ENCODE measurements around the gene PPP1R2.

PPP1R2 gene

GRCh38 chr3:195587406-195587805, 44.3 kb upstream of the PPP1R2 start (continued):
- TF ChIP-seq ZNF670 (tag by site-specific recombination; IDR thresholded peaks at IDR 0.05; ENCODE audit: low read depth) (no peak), ZNF350 (tag by site-specific recombination; IDR thresholded peaks at IDR 0.05) (no peak), GLI4 (tag by site-specific recombination; IDR thresholded peaks at IDR 0.05) (no peak)

GRCh38 chr3:195584543-195584870, 41.4 kb upstream of the PPP1R2 start:
- Histone ChIP-seq H3K36me3 (ENCODE audit: control insufficient read depth in 2 of 2, insufficient read depth in 1 of 2, low read length in 2 of 2) (no peaks in the 10 kb centered on the region), H3K4me3 (ENCODE audit: low read depth, low read length) (no peak overlapping the region), H3K4me1 (ENCODE audit: control insufficient read depth, insufficient read depth, low read length) (peaks cover 6% of the 10 kb centered on the region; the same call in 1 of the 2 replicates), H3K27ac (ENCODE audit: extremely low read depth, low read depth, low read length) (no peak overlapping the region), H3K9me3 (ENCODE audit: control insufficient read depth, insufficient read depth, low read depth, low read length) (no peaks in the 10 kb centered on the region)
- POLR2A ChIA-PET = interaction anchor here (0.7 kb wide), 2 partner anchors 10 to 134 kb away, joined by 3 read pairs; no protein-coding TSS in a partner anchor
- CTCF ChIA-PET = interaction anchor here (0.6 kb wide), 1 partner anchor 67 kb away, joined by 3 read pairs; no protein-coding TSS in a partner anchor
- no peak for TF ChIP-seq ZBTB10 (tag by site-specific recombination; IDR thresholded peaks at IDR 0.05)
- TF ChIP-seq ZFHX2 (tag by site-specific recombination; conservative IDR thresholded peaks at IDR 0.05) = no peak
- no peak for TF ChIP-seq ZBTB17 (tag by site-specific recombination; IDR thresholded peaks at IDR 0.05)
- no peak for TF ChIP-seq ZNF341 (tag by site-specific recombination; IDR thresholded peaks at IDR 0.05; ENCODE audit: low read depth)
- no peak for TF ChIP-seq ZNF449 (tag by site-specific recombination; IDR thresholded peaks at IDR 0.05)
- no peak for TF ChIP-seq KLF8 (tag by site-specific recombination; IDR thresholded peaks at IDR 0.05)
- no peak for TF ChIP-seq BCL6B (tag by site-specific recombination; IDR thresholded peaks at IDR 0.05)
- TF ChIP-seq ATF2 (tag by site-specific recombination; IDR thresholded peaks at IDR 0.05; ENCODE audit: low read depth) = no peak

- POLR2A ChIA-PET = interaction anchor here (0.7 to 1.4 kb wide), 4 partner anchors 10 to 135 kb away, joined by 3 to 5 read pairs (median 4); partner anchors contain the start of gene PPP1R2
- CTCF ChIA-PET = interaction anchor here (0.6 to 0.9 kb wide), 2 partner anchors 24 to 67 kb away, joined by 3 read pairs; no protein-coding TSS in a partner anchor
- Histone ChIP-seq H3K4me1 (ENCODE audit: control insufficient read depth, insufficient read depth, low read length) (peaks cover 6% of the 10 kb centered on the region; the same call in 1 of the 2 replicates), H3K36me3 (ENCODE audit: control insufficient read depth in 2 of 2, insufficient read depth in 1 of 2, low read length in 2 of 2) (no peaks in the 10 kb centered on the region), H3K9me3 (ENCODE audit: control insufficient read depth, insufficient read depth, low read depth, low read length) (no peaks in the 10 kb centered on the region), H3K27ac (ENCODE audit: extremely low read depth, low read depth, low read length) (no peak within 1 kb of the TSS), H3K4me3 (ENCODE audit: low read depth, low read length) (no peak within 1 kb of the TSS)
- TF ChIP-seq YY1 (tag by site-specific recombination; IDR thresholded peaks at IDR 0.05) (no peak), ZNF394 (tag by site-specific recombination; IDR thresholded peaks at IDR 0.05; ENCODE audit: borderline replicate concordance) (no peak; the same call in 1 of the 2 replicates), ZSCAN4 (tag by site-specific recombination; IDR thresholded peaks at IDR 0.05) (peak; percentile 77), PRDM10 (tag by site-specific recombination; IDR thresholded peaks at IDR 0.05) (no peak), FEZF1 (tag by site-specific recombination; IDR thresholded peaks at IDR 0.05) (no peak), ZNF133 (tag by site-specific recombination; IDR thresholded peaks at IDR 0.05) (no peak), ZNF768 (tag by site-specific recombination; IDR thresholded peaks at IDR 0.05) (no peak), EGR2 (tag by site-specific recombination; IDR thresholded peaks at IDR 0.05; ENCODE audit: low read depth) (peak; percentile 76), SP3 (tag by site-specific recombination; IDR thresholded peaks at IDR 0.05) (peak; percentile 33)
These were observed 40.9 kb upstream of the PPP1R2 start, which contains the start of gene APOD for GRCh38 chr3:195583831-195584542. Gene APOD, minus strand, starts transcription at chr3:195583940. Its CDS starts 4,479 bp downstream, at chr3:195579461.
